ENCODE results near the gene DTD1. TPM values are rescaled to one million over a fixed set of nuclear protein-coding genes. Genes with fewer than 3 reads are reported as not detected.

Gene DTD1
- total RNA-seq, 1 donor from 2014 or later, result 22.2 TPM

GRCh38 chr20:18624948-18625347 is 37.1 kb downstream of the DTD1 start:
- H3K36me3 Mint-ChIP-seq (ENCODE audit: low read depth), result peaks cover 1% of the 10 kb centered on the region
- DNase-seq (ENCODE audit: low spot score), result no peak
- H3K4me1 Mint-ChIP-seq (ENCODE audit: low read depth), result no peaks in the 10 kb centered on the region
- H3K27ac Mint-ChIP-seq (ENCODE audit: unreplicated experiment), result no peak overlapping the region
- no peaks in the 10 kb centered on the region for H3K27me3 Mint-ChIP-seq (ENCODE audit: low read depth)
- TF ChIP-seq, protein P1, sequence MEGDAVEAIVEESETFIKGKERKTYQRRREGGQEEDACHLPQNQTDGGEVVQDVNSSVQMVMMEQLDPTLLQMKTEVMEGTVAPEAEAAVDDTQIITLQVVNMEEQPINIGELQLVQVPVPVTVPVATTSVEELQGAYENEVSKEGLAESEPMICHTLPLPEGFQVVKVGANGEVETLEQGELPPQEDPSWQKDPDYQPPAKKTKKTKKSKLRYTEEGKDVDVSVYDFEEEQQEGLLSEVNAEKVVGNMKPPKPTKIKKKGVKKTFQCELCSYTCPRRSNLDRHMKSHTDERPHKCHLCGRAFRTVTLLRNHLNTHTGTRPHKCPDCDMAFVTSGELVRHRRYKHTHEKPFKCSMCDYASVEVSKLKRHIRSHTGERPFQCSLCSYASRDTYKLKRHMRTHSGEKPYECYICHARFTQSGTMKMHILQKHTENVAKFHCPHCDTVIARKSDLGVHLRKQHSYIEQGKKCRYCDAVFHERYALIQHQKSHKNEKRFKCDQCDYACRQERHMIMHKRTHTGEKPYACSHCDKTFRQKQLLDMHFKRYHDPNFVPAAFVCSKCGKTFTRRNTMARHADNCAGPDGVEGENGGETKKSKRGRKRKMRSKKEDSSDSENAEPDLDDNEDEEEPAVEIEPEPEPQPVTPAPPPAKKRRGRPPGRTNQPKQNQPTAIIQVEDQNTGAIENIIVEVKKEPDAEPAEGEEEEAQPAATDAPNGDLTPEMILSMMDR (IDR thresholded peaks at IDR 0.05), result no peak
- no peaks in the 10 kb centered on the region for H3K9me3 Mint-ChIP-seq (ENCODE audit: low read depth)
- no peak overlapping the region for H3K4me3 Mint-ChIP-seq (ENCODE audit: unreplicated experiment)

GRCh38 chr20:18625907-18626655 is 38.2 kb downstream of the DTD1 start:
- DNase-seq (ENCODE audit: low spot score), result no peak
- H3K4me3 Mint-ChIP-seq (ENCODE audit: unreplicated experiment), result no peak overlapping the region
- no peaks in the 10 kb centered on the region for H3K9me3 Mint-ChIP-seq (ENCODE audit: low read depth)
- H3K4me1 Mint-ChIP-seq (ENCODE audit: low read depth), result no peaks in the 10 kb centered on the region
- no peak overlapping the region for H3K27ac Mint-ChIP-seq (ENCODE audit: unreplicated experiment)
- TF ChIP-seq, protein P1 (IDR thresholded peaks at IDR 0.05), result no peak
- H3K36me3 Mint-ChIP-seq (ENCODE audit: low read depth), result no peaks in the 10 kb centered on the region
- H3K27me3 Mint-ChIP-seq (ENCODE audit: low read depth), result no peaks in the 10 kb centered on the region

GRCh38 chr20:18628330-18628920 is 40.6 kb downstream of the DTD1 start:
- Mint-ChIP-seq H3K27me3 (ENCODE audit: low read depth) (no peaks in the 10 kb centered on the region), H3K27ac (ENCODE audit: unreplicated experiment) (no peak overlapping the region), H3K4me3 (ENCODE audit: unreplicated experiment) (no peak overlapping the region), H3K36me3 (ENCODE audit: low read depth) (no peaks in the 10 kb centered on the region), H3K4me1 (ENCODE audit: low read depth) (no peaks in the 10 kb centered on the region), H3K9me3 (ENCODE audit: low read depth) (no peaks in the 10 kb centered on the region)
- DNase-seq (ENCODE audit: low spot score), result no peak
- TF ChIP-seq, protein P1 (IDR thresholded peaks at IDR 0.05), result peak; percentile 78

- H3K27ac Mint-ChIP-seq (ENCODE audit: unreplicated experiment), result no peak overlapping the region
- no peaks in the 10 kb centered on the region for H3K9me3 Mint-ChIP-seq (ENCODE audit: low read depth)
- TF ChIP-seq, protein P1 (IDR thresholded peaks at IDR 0.05), result peak; percentile 99
- H3K4me1 Mint-ChIP-seq (ENCODE audit: low read depth), result no peaks in the 10 kb centered on the region
- no peak for DNase-seq (ENCODE audit: low spot score)
- H3K27me3 Mint-ChIP-seq (ENCODE audit: low read depth), result no peaks in the 10 kb centered on the region
- no peak overlapping the region for H3K4me3 Mint-ChIP-seq (ENCODE audit: unreplicated experiment)
- H3K36me3 Mint-ChIP-seq (ENCODE audit: low read depth), result no peaks in the 10 kb centered on the region
Measured at GRCh38 chr20:18632196-18632789, 44.4 kb downstream of the DTD1 start.

GRCh38 chr20:18633411-18633810 is 45.6 kb downstream of the DTD1 start:
- H3K36me3 Mint-ChIP-seq (ENCODE audit: low read depth), result no peaks in the 10 kb centered on the region
- no peak for DNase-seq (ENCODE audit: low spot score)
- TF ChIP-seq, protein P1 (IDR thresholded peaks at IDR 0.05), result no peak
- no peak overlapping the region for H3K27ac Mint-ChIP-seq (ENCODE audit: unreplicated experiment)
- H3K4me3 Mint-ChIP-seq (ENCODE audit: unreplicated experiment), result no peak overlapping the region
- H3K9me3 Mint-ChIP-seq (ENCODE audit: low read depth), result no peaks in the 10 kb centered on the region
- H3K4me1 Mint-ChIP-seq (ENCODE audit: low read depth), result peaks cover 2% of the 10 kb centered on the region
- no peaks in the 10 kb centered on the region for H3K27me3 Mint-ChIP-seq (ENCODE audit: low read depth)

Measured in chondrocyte (in vitro differentiated cells).